HG03354 (cell line): ENCODE data around the gene EHD3.

ENCODE experiments used
- ATAC-seq: cut with Tn5 transposase; IDR thresholded peaks from one replicate; pipeline ENCODE4 v1.9.1; 2021; ENCODE audit warnings: mild to moderate bottlenecking; ENCODE audit not compliant: unreplicated experiment, poor library complexity, severe bottlenecking

The EHD3 gene

GRCh38 chr2:31233741-31234682, at the start of gene EHD3:
TSS of gene EHD3 (plus strand) at chr2:31234152. CDS start at chr2:31234622, 470 bp downstream.
- ATAC-seq: peak; percentile 99

GRCh38 chr2:31187166-31187565, 46.8 kb upstream of the EHD3 start:
- ATAC-seq: no peak

GRCh38 chr2:31188131-31188530, 45.8 kb upstream of the EHD3 start:
- ATAC-seq: no peak

GRCh38 chr2:31189141-31189540, 44.8 kb upstream of the EHD3 start:
- ATAC-seq: no peak

- no peak for ATAC-seq
Observed at GRCh38 chr2:31190188-31190587, 43.8 kb upstream of the EHD3 start.

- ATAC-seq: no peak
Observed at GRCh38 chr2:31191931-31192330, 42.0 kb upstream of the EHD3 start.

- ATAC-seq: no peak
Observed at GRCh38 chr2:31192396-31192795, 41.6 kb upstream of the EHD3 start.

- ATAC-seq: no peak
Observed at GRCh38 chr2:31192851-31193392, 41.0 kb upstream of the EHD3 start.

- ATAC-seq: no peak
Observed at GRCh38 chr2:31193806-31194205, 40.1 kb upstream of the EHD3 start.

GRCh38 chr2:31196622-31197021, 37.3 kb upstream of the EHD3 start:
- ATAC-seq: no peak

- no peak for ATAC-seq
Observed at GRCh38 chr2:31197166-31197565, 36.8 kb upstream of the EHD3 start.

GRCh38 chr2:31197669-31198068, 36.3 kb upstream of the EHD3 start:
- ATAC-seq: no peak

GRCh38 chr2:31199206-31199605, 34.7 kb upstream of the EHD3 start:
- ATAC-seq: no peak

GRCh38 chr2:31200972-31201371, 33.0 kb upstream of the EHD3 start:
- no peak for ATAC-seq

GRCh38 chr2:31202041-31202440, 31.9 kb upstream of the EHD3 start:
- ATAC-seq: no peak

GRCh38 chr2:31202833-31203232, 31.1 kb upstream of the EHD3 start:
- no peak for ATAC-seq

- no peak for ATAC-seq
Observed at GRCh38 chr2:31203916-31204315, 30.0 kb upstream of the EHD3 start.

GRCh38 chr2:31204783-31205182, 29.2 kb upstream of the EHD3 start:
- ATAC-seq: no peak

- no peak for ATAC-seq
Observed at GRCh38 chr2:31205186-31205585, 28.8 kb upstream of the EHD3 start.

- ATAC-seq: no peak
Observed at GRCh38 chr2:31205613-31206012, 28.3 kb upstream of the EHD3 start.

GRCh38 chr2:31207790-31208189, 26.2 kb upstream of the EHD3 start:
- ATAC-seq: no peak
